Endothelial cell of umbilical vein (primary cell): ENCODE measurements around the gene EDA. TPM values are rescaled to one million over a fixed set of nuclear protein-coding genes. Genes with fewer than 3 reads are reported as not detected.
A peak's percentile ranks its signal among the peaks of the same experiment; 100 is the strongest.

Experiments used
- BruUV-seq: library from RNA; stranded (reverse); fragments of 400-500 nt; replicated peaks from 2 replicates; lab custom pipeline; 2021; lab: Mats Ljungman, UMichigan
- CTCF ChIA-PET: fragments of 300-600, 350-600 bp; sonication (Branson Sonifier 250); formaldehyde crosslinking; loops from one replicate; lab custom pipeline; 2021; ENCODE audit warnings: antibody characterized with exemption, inconsistent platforms; lab: Charles Lee
- POLR2A ChIA-PET: fragments of 300-600, 350-600 bp; sonication (Branson Sonifier 250); formaldehyde crosslinking; loops from one replicate; lab custom pipeline; 2021; ENCODE audit warnings: antibody characterized with exemption, inconsistent platforms; lab: Charles Lee
- DNase-seq: peaks from one replicate; pipeline ENCODE4 v3.0.0-alpha.2; 2011; ENCODE audit warnings: low read depth, low spot score
- FAIRE-seq: peaks from 2 replicates; lab custom pipeline; 2011; peaks lifted over from hg19 to GRCh38; lab: Jason Lieb, UNC
- H2AFZ ChIP-seq: 2 replicates; pipeline ENCODE4 v1.6.0; 2012; ENCODE audit warnings: low read depth, low read length, control low read depth, inconsistent platforms
- H3K27ac ChIP-seq: 2 replicates; pipeline ENCODE4 v1.5.1; 2011; ENCODE audit warnings: low read depth, mild to moderate bottlenecking, control low read depth, low read length, moderate library complexity; ENCODE audit not compliant: insufficient read depth
- H3K27me3 ChIP-seq, 2 experiments: 2 replicates each; pipeline versions ENCODE4 v1.6.0 to v1.6.1; 2011; ENCODE audit warnings: low read length in 2 of 2, mixed read lengths in 1 of 2; ENCODE audit not compliant: control insufficient read depth in 2 of 2, insufficient read depth in 2 of 2
- H3K36me3 ChIP-seq, 2 experiments: 2 replicates in 1 of 2; 3 replicates in 1 of 2; pipeline ENCODE4 v1.5.1; 2011; ENCODE audit warnings: low read length in 2 of 2, mild to moderate bottlenecking in 1 of 2, moderate library complexity in 1 of 2; ENCODE audit not compliant: control insufficient read depth in 2 of 2, insufficient read depth in 2 of 2; ENCODE audit errors: extremely low read depth in 1 of 2
- H3K4me1 ChIP-seq: 3 replicates; pipeline ENCODE4 v1.5.1; 2011; ENCODE audit warnings: mild to moderate bottlenecking, low read length; ENCODE audit not compliant: control insufficient read depth, insufficient read depth; ENCODE audit errors: extremely low read depth
- H3K4me2 ChIP-seq: 2 replicates; pipeline ENCODE4 v1.6.1; 2011; ENCODE audit warnings: low read length, control low read depth, mixed read lengths; ENCODE audit not compliant: insufficient read depth
- H3K4me3 ChIP-seq, 3 experiments: fragments of 200-600 bp in 1 of 3; sonication (generic), shearing (Covaris generic) in 1 of 3; replicated peaks in 1 of 3; 2 replicates each; pipeline ENCODE4 v1.5.1; 2011 to 2016; ENCODE audit warnings: control low read depth in 3 of 3, low read length in 3 of 3, mild to moderate bottlenecking in 2 of 3, inconsistent platforms in 1 of 3, low read depth in 1 of 3, moderate library complexity in 1 of 3; ENCODE audit not compliant: insufficient read depth in 1 of 3
- H3K79me2 ChIP-seq: 2 replicates; pipeline ENCODE4 v1.6.0; 2012; ENCODE audit warnings: low read length, inconsistent platforms; ENCODE audit not compliant: control insufficient read depth, insufficient read depth
- H3K9ac ChIP-seq: replicated peaks from 2 replicates; pipeline ENCODE3; 2011; ENCODE audit warnings: low read length, control low read depth; ENCODE audit not compliant: insufficient read depth; ENCODE audit errors: extremely low read depth
- H3K9me1 ChIP-seq: replicated peaks from 3 replicates; pipeline ENCODE4 v1.6.0; 2011; ENCODE audit warnings: mild to moderate bottlenecking, low read length; ENCODE audit not compliant: control insufficient read depth, insufficient read depth; ENCODE audit errors: extremely low read depth
- H3K9me3 ChIP-seq: replicated peaks from 2 replicates; pipeline ENCODE4 v1.5.1; 2012; ENCODE audit warnings: low read length, inconsistent platforms; ENCODE audit not compliant: control insufficient read depth, insufficient read depth
- H4K20me1 ChIP-seq: replicated peaks from 2 replicates; pipeline ENCODE3; 2011; ENCODE audit warnings: mild to moderate bottlenecking, low read length; ENCODE audit not compliant: control insufficient read depth, insufficient read depth; ENCODE audit errors: extremely low read depth
- EZH2 ChIP-seq: IDR thresholded peaks from 2 replicates; pipeline ENCODE4 v1.6.1; 2012; ENCODE audit warnings: borderline replicate concordance, low read depth, mild to moderate bottlenecking, moderate library complexity, low read length, inconsistent platforms; ENCODE audit not compliant: severe bottlenecking
- FOS ChIP-seq: IDR thresholded peaks from 2 replicates; pipeline ENCODE4 v1.6.1; 2011; ENCODE audit warnings: mild to moderate bottlenecking, low read length, moderate library complexity, borderline replicate concordance; ENCODE audit not compliant: insufficient read depth
- GATA2 ChIP-seq: IDR thresholded peaks from 2 replicates; pipeline ENCODE4 v1.7.0; 2011; ENCODE audit warnings: low read depth, mild to moderate bottlenecking, moderate library complexity, mixed read lengths, low read length; ENCODE audit not compliant: insufficient read length, insufficient read depth
- JUN ChIP-seq: IDR thresholded peaks from 2 replicates; pipeline ENCODE4 v1.6.1; 2011; ENCODE audit warnings: borderline replicate concordance, low read depth; ENCODE audit not compliant: insufficient read length, insufficient read depth
- MAX ChIP-seq: IDR thresholded peaks from 2 replicates; pipeline ENCODE4 v1.6.1; 2011; ENCODE audit not compliant: insufficient read depth, insufficient read length
- MYC ChIP-seq: IDR thresholded peaks from one replicate; pipeline ENCODE4 v1.6.1; 2011; ENCODE audit warnings: mild to moderate bottlenecking, low read depth, low read length
- POLR2A ChIP-seq: IDR thresholded peaks from 2 replicates; pipeline ENCODE4 v1.6.1; 2012; ENCODE audit warnings: low read depth, mild to moderate bottlenecking, control low read depth, low read length
- POLR2AphosphoS5 ChIP-seq: IDR thresholded peaks from 2 replicates; pipeline ENCODE4 v1.6.1; 2012; ENCODE audit warnings: low read depth, mild to moderate bottlenecking, control low read depth, low read length, moderate library complexity; ENCODE audit not compliant: insufficient read depth
- dilution Hi-C: fragments of 300-500 bp; cut with MboI; formaldehyde crosslinking; loops from one replicate; pipeline ENCODE4 v1.15.0; 2019; ENCODE audit warnings: low sequenced_read_pairs; ENCODE audit not compliant: extremely low pct_ligation_motif_present
- intact Hi-C: fragments of 100-400 bp; cut with micrococcal nuclease; formaldehyde crosslinking; loops from one replicate; pipeline ENCODE4 v1.10.0; 2022
- polyA plus RNA-seq, 4 experiments: library from polyadenylated mRNA; depleted of rRNA in 3 of 4; stranded (reverse) in 3 of 4; unstranded in 1 of 4; fragments of >200 nt; gene quantifications; 2 replicates each; pipeline versions ENCODE4 v1.2.1 to v1.2.3, GENCODE V29; 2011 to 2012; ENCODE audit warnings: missing spikeins in 1 of 4
- total RNA-seq: library from RNA; stranded (reverse); gene quantifications from 2 replicates; pipeline ENCODE4 v1.2.3, GENCODE V29; 2021
- TF ChIP-seq, protein P1 (sequence below), 2 donors: IDR thresholded peaks; 1 replicate in 1 of 2; 2 replicates in 1 of 2; pipeline ENCODE4 v1.5.1; 2011; ENCODE audit warnings: low read length in 2 of 2, mild to moderate bottlenecking in 2 of 2, moderate library complexity in 2 of 2, control low read depth in 1 of 2, inconsistent platforms in 1 of 2, low read depth in 1 of 2; ENCODE audit not compliant: insufficient read depth in 1 of 2; ENCODE audit errors: extremely low read depth in 1 of 2

EDA gene
- total and polyA plus RNA-seq, 2 donors (not counting 3 experiments of a cell fraction or from before 2014, with no cell fraction given), result 0.37 to 1.2 TPM

DNA sequence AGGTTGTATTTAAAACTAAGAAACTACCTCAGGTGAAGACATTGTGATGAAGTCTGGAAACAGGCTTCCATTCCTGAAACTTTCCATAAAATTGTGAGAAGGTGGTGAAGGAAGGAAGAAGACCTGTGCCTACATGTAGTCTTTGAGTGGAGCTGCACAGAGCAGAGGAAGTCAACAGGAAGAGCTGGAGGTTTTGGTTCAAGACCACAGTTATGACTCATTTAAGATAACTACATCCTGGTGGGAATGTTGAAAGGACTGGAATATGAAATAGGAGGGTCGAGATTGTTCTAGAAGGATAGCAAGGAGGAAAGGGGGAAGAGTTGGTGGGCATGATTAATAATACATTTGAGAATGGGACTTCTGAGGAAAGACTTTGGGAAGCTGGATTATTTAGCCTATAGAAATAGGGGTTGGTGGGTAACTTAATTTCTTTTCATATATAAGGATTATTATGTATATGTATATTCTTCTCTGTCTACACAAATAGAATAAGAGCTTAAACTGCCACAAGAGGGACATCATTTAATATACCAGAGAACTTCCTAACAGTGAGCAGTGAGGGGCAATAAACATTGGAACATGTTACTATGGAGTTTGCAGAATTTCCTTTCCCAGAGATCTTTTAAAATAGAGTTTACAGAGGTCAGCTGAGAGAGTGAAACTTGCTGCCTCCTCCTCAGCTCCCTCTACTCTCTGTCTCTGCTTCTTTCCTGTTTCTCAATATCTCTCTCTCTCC lies 410.4 kb downstream of the EDA start:
- dilution Hi-C loops, result no loop called here
- Histone ChIP-seq H3K27me3 (no peaks in the 10 kb centered on the region), H4K20me1 (no peaks in the 10 kb centered on the region), H3K36me3 (no peaks in the 10 kb centered on the region), H3K4me2 (peak overlapping the region; percentile 67), H3K4me1 (peaks cover 54% of the 10 kb centered on the region), H3K9me1 (no peaks in the 10 kb centered on the region), H3K9me3 (no peaks in the 10 kb centered on the region), H3K4me3 (no peak overlapping the region), H3K9ac (no peak overlapping the region), H3K27ac (peak overlapping the region; percentile 66), H3K79me2 (no peaks in the 10 kb centered on the region), H2AFZ (peak overlapping the region; percentile 40)
- CTCF ChIA-PET, result interaction anchor here (0.7 to 2.9 kb wide), 9 partner anchors 12 to 602 kb away, joined by 3 to 28 read pairs (median 4); partner anchors contain the start of gene IGBP1
- TF ChIP-seq FOS, result peak; percentile 76
- TF ChIP-seq MYC, result no peak
- TF ChIP-seq EZH2, result no peak
- TF ChIP-seq JUN, result peak; percentile 51
- TF ChIP-seq GATA2, result peak; percentile 53
- peak; percentile 57 for TF ChIP-seq POLR2AphosphoS5
- peak; percentile 36 for TF ChIP-seq POLR2A
- no peak for TF ChIP-seq MAX
- TF ChIP-seq, protein P1, sequence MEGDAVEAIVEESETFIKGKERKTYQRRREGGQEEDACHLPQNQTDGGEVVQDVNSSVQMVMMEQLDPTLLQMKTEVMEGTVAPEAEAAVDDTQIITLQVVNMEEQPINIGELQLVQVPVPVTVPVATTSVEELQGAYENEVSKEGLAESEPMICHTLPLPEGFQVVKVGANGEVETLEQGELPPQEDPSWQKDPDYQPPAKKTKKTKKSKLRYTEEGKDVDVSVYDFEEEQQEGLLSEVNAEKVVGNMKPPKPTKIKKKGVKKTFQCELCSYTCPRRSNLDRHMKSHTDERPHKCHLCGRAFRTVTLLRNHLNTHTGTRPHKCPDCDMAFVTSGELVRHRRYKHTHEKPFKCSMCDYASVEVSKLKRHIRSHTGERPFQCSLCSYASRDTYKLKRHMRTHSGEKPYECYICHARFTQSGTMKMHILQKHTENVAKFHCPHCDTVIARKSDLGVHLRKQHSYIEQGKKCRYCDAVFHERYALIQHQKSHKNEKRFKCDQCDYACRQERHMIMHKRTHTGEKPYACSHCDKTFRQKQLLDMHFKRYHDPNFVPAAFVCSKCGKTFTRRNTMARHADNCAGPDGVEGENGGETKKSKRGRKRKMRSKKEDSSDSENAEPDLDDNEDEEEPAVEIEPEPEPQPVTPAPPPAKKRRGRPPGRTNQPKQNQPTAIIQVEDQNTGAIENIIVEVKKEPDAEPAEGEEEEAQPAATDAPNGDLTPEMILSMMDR (IDR thresholded peaks at IDR 0.05; ENCODE audit: extremely low read depth in 1 of 2, insufficient read depth in 1 of 2, low read depth in 1 of 2, low read length in 2 of 2), result no peak
- intact Hi-C loops, result loop anchor here (2.0 kb wide), 1 partner anchor 37 kb away; no protein-coding TSS in a partner anchor
- no TSS peak for BruUV-seq
- POLR2A ChIA-PET, result no interaction called here
- DNase-seq, result peak; percentile 70
- FAIRE-seq, result peak; percentile 96
